ENCODE measurements around the gene DTNB.

Gene DTNB

GRCh38 chr2:25328152-25329085 is 345.0 kb downstream of the DTNB start:
- TF ChIP-seq FOXM1 (IDR thresholded peaks at IDR 0.05; ENCODE audit: borderline replicate concordance, low read depth) = no peak
- no peak for TF ChIP-seq CEBPB (IDR thresholded peaks at IDR 0.05)
- no peak for TF ChIP-seq EGR1 (IDR thresholded peaks at IDR 0.05)
- TF ChIP-seq, protein P1, sequence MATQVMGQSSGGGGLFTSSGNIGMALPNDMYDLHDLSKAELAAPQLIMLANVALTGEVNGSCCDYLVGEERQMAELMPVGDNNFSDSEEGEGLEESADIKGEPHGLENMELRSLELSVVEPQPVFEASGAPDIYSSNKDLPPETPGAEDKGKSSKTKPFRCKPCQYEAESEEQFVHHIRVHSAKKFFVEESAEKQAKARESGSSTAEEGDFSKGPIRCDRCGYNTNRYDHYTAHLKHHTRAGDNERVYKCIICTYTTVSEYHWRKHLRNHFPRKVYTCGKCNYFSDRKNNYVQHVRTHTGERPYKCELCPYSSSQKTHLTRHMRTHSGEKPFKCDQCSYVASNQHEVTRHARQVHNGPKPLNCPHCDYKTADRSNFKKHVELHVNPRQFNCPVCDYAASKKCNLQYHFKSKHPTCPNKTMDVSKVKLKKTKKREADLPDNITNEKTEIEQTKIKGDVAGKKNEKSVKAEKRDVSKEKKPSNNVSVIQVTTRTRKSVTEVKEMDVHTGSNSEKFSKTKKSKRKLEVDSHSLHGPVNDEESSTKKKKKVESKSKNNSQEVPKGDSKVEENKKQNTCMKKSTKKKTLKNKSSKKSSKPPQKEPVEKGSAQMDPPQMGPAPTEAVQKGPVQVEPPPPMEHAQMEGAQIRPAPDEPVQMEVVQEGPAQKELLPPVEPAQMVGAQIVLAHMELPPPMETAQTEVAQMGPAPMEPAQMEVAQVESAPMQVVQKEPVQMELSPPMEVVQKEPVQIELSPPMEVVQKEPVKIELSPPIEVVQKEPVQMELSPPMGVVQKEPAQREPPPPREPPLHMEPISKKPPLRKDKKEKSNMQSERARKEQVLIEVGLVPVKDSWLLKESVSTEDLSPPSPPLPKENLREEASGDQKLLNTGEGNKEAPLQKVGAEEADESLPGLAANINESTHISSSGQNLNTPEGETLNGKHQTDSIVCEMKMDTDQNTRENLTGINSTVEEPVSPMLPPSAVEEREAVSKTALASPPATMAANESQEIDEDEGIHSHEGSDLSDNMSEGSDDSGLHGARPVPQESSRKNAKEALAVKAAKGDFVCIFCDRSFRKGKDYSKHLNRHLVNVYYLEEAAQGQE (IDR thresholded peaks at IDR 0.05; ENCODE audit: low read depth) = no peak
- no peak for TF ChIP-seq ZBTB7A (IDR thresholded peaks at IDR 0.05; ENCODE audit: low read depth)
- no peak for TF ChIP-seq RAD21 (IDR thresholded peaks at IDR 0.05; ENCODE audit: low read depth)
- TF ChIP-seq YY1 (IDR thresholded peaks at IDR 0.05; ENCODE audit: low read depth) = no peak
- no peak for TF ChIP-seq TEAD4 (IDR thresholded peaks at IDR 0.05)
- no peak for TF ChIP-seq CREB1 (IDR thresholded peaks at IDR 0.05; ENCODE audit: low read depth)
- TF ChIP-seq NFIC (IDR thresholded peaks at IDR 0.05) = no peak
- TF ChIP-seq TAF1 (IDR thresholded peaks at IDR 0.05; ENCODE audit: low read depth) = no peak
- TF ChIP-seq MAX (IDR thresholded peaks at IDR 0.05) = no peak
